GM12878 (cell line): Measurements from ENCODE around the gene NFATC2. TPM values are rescaled to one million over a fixed set of nuclear protein-coding genes. Genes with fewer than 3 reads are reported as not detected.

ENCODE experiments used
- ATAC-seq: fragments of 200-7000 bp; cut with Tn5 transposase; 3 replicates; pipeline ENCODE4 v1.9.1; 2020; ENCODE audit warnings: mild to moderate bottlenecking, moderate library complexity
- BruUV-seq: library from RNA; stranded (reverse); fragments of 400-500 nt; replicated peaks from 2 replicates; lab custom pipeline; 2021; lab: Mats Ljungman, UMichigan
- CTCF ChIA-PET: fragments of 300-600 bp; sonication (Branson Sonifier 250); formaldehyde crosslinking; extraction: SDS; loops from one replicate; lab custom pipeline; 2021; ENCODE audit warnings: inconsistent platforms; lab: Yijun Ruan, JAX
- POLR2A ChIA-PET: fragments of 350-600 bp; formaldehyde crosslinking; extraction: SDS; loops from one replicate; lab custom pipeline; 2021; ENCODE audit warnings: inconsistent platforms; lab: Charles Lee
- RAD21 ChIA-PET: fragments of 300-600 bp; sonication (Branson Sonifier 250); formaldehyde crosslinking; loops from one replicate; lab custom pipeline; 2023; ENCODE audit warnings: antibody characterized with exemption; ENCODE audit not compliant: unreplicated experiment; lab: Charles Lee
- SMC1A ChIA-PET: fragments of 300-600 bp; sonication (Branson Sonifier 250); formaldehyde crosslinking; loops from one replicate; lab custom pipeline; 2023; ENCODE audit not compliant: unreplicated experiment, uncharacterized antibody; lab: Charles Lee
- DNase-seq: peaks from one replicate; pipeline ENCODE4 v3.0.0-alpha.2; 2011; ENCODE audit warnings: low read depth, low spot score
- FAIRE-seq: peaks from 3 replicates; lab custom pipeline; 2011; peaks lifted over from hg19 to GRCh38; lab: Jason Lieb, UNC
- H2AFZ ChIP-seq: 2 replicates; pipeline ENCODE4 v1.6.0; 2011; ENCODE audit warnings: low read depth, low read length, control low read depth; ENCODE audit not compliant: control insufficient read depth
- H3K27ac ChIP-seq: 2 replicates; pipeline ENCODE4 v1.5.1; 2011; ENCODE audit warnings: control low read depth; ENCODE audit not compliant: control insufficient read depth, insufficient read depth
- H3K27me3 ChIP-seq, 2 experiments: replicated peaks in 1 of 2; 2 replicates each; pipeline versions ENCODE4 v1.6.0 to v1.6.1; 2011; ENCODE audit warnings: low read length in 1 of 2; ENCODE audit not compliant: control insufficient read depth in 2 of 2, insufficient read depth in 2 of 2
- H3K36me3 ChIP-seq, 2 experiments: 2 replicates each; pipeline ENCODE4 v1.5.1; 2011; ENCODE audit warnings: low read length in 1 of 2; ENCODE audit not compliant: control insufficient read depth in 2 of 2, insufficient read depth in 2 of 2
- H3K4me1 ChIP-seq: 2 replicates; pipeline ENCODE4 v1.6.1; 2011; ENCODE audit warnings: mild to moderate bottlenecking, low read length, moderate library complexity, mixed read lengths; ENCODE audit not compliant: control insufficient read depth, insufficient read depth
- H3K4me2 ChIP-seq: 2 replicates; pipeline ENCODE4 v1.6.0; 2011; ENCODE audit warnings: control low read depth; ENCODE audit not compliant: control insufficient read depth, insufficient read depth
- H3K4me3 ChIP-seq: fragments of 200-600 bp; sonication (generic); 2 replicates; pipeline ENCODE4 v1.5.1; 2016
- H3K79me2 ChIP-seq: 2 replicates; pipeline ENCODE4 v1.6.0; 2011; ENCODE audit warnings: low read length; ENCODE audit not compliant: control insufficient read depth, insufficient read depth
- H3K9ac ChIP-seq: 2 replicates; pipeline ENCODE4 v1.8.0; 2011; ENCODE audit warnings: low read length, control low read depth, mixed read lengths; ENCODE audit not compliant: control insufficient read depth, insufficient read depth
- H3K9me3 ChIP-seq: replicated peaks from 3 replicates; pipeline ENCODE4 v1.5.1; 2011; ENCODE audit warnings: mild to moderate bottlenecking, low read length; ENCODE audit not compliant: control insufficient read depth, insufficient read depth
- H4K20me1 ChIP-seq: 2 replicates; pipeline ENCODE4 v1.6.0; 2011; ENCODE audit not compliant: control insufficient read depth, insufficient read depth
- ATF3 ChIP-seq: IDR thresholded peaks from 2 replicates; pipeline ENCODE4 v1.6.1; 2011; ENCODE audit warnings: low read depth, mild to moderate bottlenecking, low read length, moderate library complexity, borderline replicate concordance; ENCODE audit errors: extremely low read depth
- BCL3 ChIP-seq: IDR thresholded peaks from 2 replicates; pipeline ENCODE4 v1.6.1; 2011; ENCODE audit warnings: borderline replicate concordance, low read depth, mild to moderate bottlenecking, moderate library complexity, low read length; ENCODE audit not compliant: insufficient read depth, poor library complexity, severe bottlenecking
- CEBPZ ChIP-seq: fragments of 150-350 bp; IDR thresholded peaks from 2 replicates; pipeline ENCODE4 v1.6.1; 2016; ENCODE audit warnings: low read depth, low read length
- CUX1 ChIP-seq: IDR thresholded peaks from 2 replicates; pipeline ENCODE4 v1.6.1; 2012; ENCODE audit warnings: improper control_type of control experiment, low read depth, low read length; ENCODE audit not compliant: insufficient replicate concordance
- ELK1 ChIP-seq: IDR thresholded peaks from 2 replicates; pipeline ENCODE4 v1.6.1; 2012; ENCODE audit warnings: low read depth, low read length, improper control_type of control experiment
- MTA3 ChIP-seq: IDR thresholded peaks from 2 replicates; pipeline ENCODE4 v1.6.1; 2012; ENCODE audit warnings: low read length, inconsistent platforms, borderline replicate concordance
- MYC ChIP-seq: IDR thresholded peaks from 2 replicates; pipeline ENCODE4 v1.6.1; 2011; ENCODE audit warnings: mild to moderate bottlenecking, low read length, moderate library complexity, inconsistent platforms; ENCODE audit not compliant: insufficient read depth, insufficient replicate concordance, insufficient read length, severe bottlenecking
- SMAD1 ChIP-seq: fragments of 450-650 bp; IDR thresholded peaks from 2 replicates; pipeline ENCODE4 v1.6.1; 2018; ENCODE audit warnings: mild to moderate bottlenecking, low read depth; ENCODE audit not compliant: partially characterized antibody
- SREBF1 ChIP-seq: IDR thresholded peaks from 2 replicates; pipeline ENCODE4 v1.6.1; 2012; ENCODE audit warnings: mild to moderate bottlenecking, low read length
- TARDBP ChIP-seq: IDR thresholded peaks from 2 replicates; pipeline ENCODE4 v1.6.1; 2016; ENCODE audit warnings: borderline replicate concordance
- TBL1XR1 ChIP-seq: IDR thresholded peaks from 2 replicates; pipeline ENCODE4 v1.6.1; 2012; ENCODE audit warnings: low read depth, low read length, improper control_type of control experiment
- ZNF24 ChIP-seq: fragments of 450-650 bp; IDR thresholded peaks from 2 replicates; pipeline ENCODE4 v1.6.1; 2017; ENCODE audit warnings: antibody characterized with exemption, mild to moderate bottlenecking
- WGBS: methylation state at CpG from one replicate; pipeline ENCODE4 v1.1.6; 2016; ENCODE audit warnings: low lambda C conversion rate; ENCODE audit not compliant: insufficient replicate concordance, insufficient coverage; ENCODE audit errors: missing lambda C conversion rate; 5-methylcytosine and 5-hydroxymethylcytosine counted together
- in situ Hi-C: fragments of 300-500 bp; cut with MboI; formaldehyde crosslinking; loops from 9 replicates; pipeline ENCODE4 v1.14.3; 2018; ENCODE audit warnings: mixed read lengths
- intact Hi-C: fragments of 100-400 bp; cut with micrococcal nuclease; formaldehyde crosslinking; loops from one replicate; pipeline ENCODE4 v1.14.2; 2022; ENCODE audit not compliant: unreplicated experiment
- polyA plus RNA-seq, 11 experiments: library from polyadenylated mRNA; depleted of rRNA in 4 of 11; unstranded in 6 of 11; stranded (reverse) in 5 of 11; fragments of >200 nt; fragmentation: Nextera tagmentation in 4 of 11; fragmentation: Illumina TruSeq in 1 of 11; extraction: Ambion mirVana in 4 of 11; extraction: Trizol in 1 of 11; gene quantifications; 1 replicate in 1 of 11; 2 replicates in 10 of 11; pipeline versions ENCODE4 v1.2.1 to v1.2.3, GENCODE V29; 2011 to 2016; ENCODE audit warnings: inconsistent platforms in 2 of 11, missing spikeins in 2 of 11, low read depth in 1 of 11
- total RNA-seq, 4 experiments: library from RNA; depleted of rRNA in 3 of 4; stranded (reverse); fragments of >200 nt in 3 of 4; fragmentation: Illumina TruSeq in 1 of 4; extraction: Trizol in 1 of 4; gene quantifications; 2 replicates each; pipeline versions ENCODE4 v1.2.1 to v1.2.3, GENCODE V29; 2013 to 2021

Gene NFATC2
- total and polyA plus RNA-seq, 10 of the 15 experiments (the other 5 are each of a cell fraction or from before 2014, with no cell fraction given): 3.3 to 20.0 (median 7.3) TPM

GRCh38 chr20:51432875-51433274 lies 109.6 kb downstream of the NFATC2 start:
- H3K79me2 ChIP-seq: no peaks in the 10 kb centered on the region
- DNase-seq (no peak), ATAC-seq (no peak), FAIRE-seq (no peak)
- POLR2A ChIA-PET: no interaction called here
- peaks cover 5% of the 10 kb centered on the region for H3K4me1 ChIP-seq
- H3K27me3 ChIP-seq: no peaks in the 10 kb centered on the region
- no peak overlapping the region for H3K4me2 ChIP-seq
- 60% methylated on average over 3 of the region's 3 CpGs for WGBS
- H3K27ac ChIP-seq: no peak overlapping the region
- intact Hi-C loops (no loop called here), in situ Hi-C loops (no loop called here)
- CTCF ChIA-PET: interaction anchor here (1.0 kb wide), 1 partner anchor 163 kb away, joined by 3 read pairs; no protein-coding TSS in a partner anchor
- SMC1A ChIA-PET: no interaction called here
- no peaks in the 10 kb centered on the region for H4K20me1 ChIP-seq
- BruUV-seq: no TSS peak
- H3K4me3 ChIP-seq: no peak overlapping the region
- H3K36me3 ChIP-seq: peaks cover 14 to 25% of the 10 kb centered on the region in 2 experiments
- H2AFZ ChIP-seq: no peak overlapping the region
- RAD21 ChIA-PET: no interaction called here
- H3K9ac ChIP-seq: no peak overlapping the region
- no peaks in the 10 kb centered on the region for H3K9me3 ChIP-seq
- TF ChIP-seq ATF3 (no peak), SMAD1 (no peak), CEBPZ (no peak), ZNF24 (no peak), MYC (no peak), CUX1 (no peak), TBL1XR1 (no peak), SREBF1 (no peak), TARDBP (no peak), BCL3 (no peak), MTA3 (no peak), ELK1 (no peak)
